8988T (cell line): ENCODE data around the gene CST2.
"Not testable (repeated sequence)": the region's sequence is repeated elsewhere in the genome, so short reads cannot be mapped to it uniquely, and the experiment has no call there.

ENCODE experiments used
- DNase-seq: peaks from one replicate; pipeline ENCODE4 v3.0.0; 2011

CST2 gene

GRCh38 chr20:23800865-23801264 lies 25.7 kb downstream of the CST2 start:
- no peak for DNase-seq

GRCh38 chr20:23799216-23799847 lies 27.2 kb downstream of the CST2 start:
- not testable (repeated sequence) for DNase-seq

GRCh38 chr20:23795526-23795925 lies 31.0 kb downstream of the CST2 start:
- no peak for DNase-seq

GRCh38 chr20:23794841-23795240 lies 31.7 kb downstream of the CST2 start:
- no peak for DNase-seq

GRCh38 chr20:23794065-23794464 lies 32.5 kb downstream of the CST2 start:
- DNase-seq, result no peak

GRCh38 chr20:23783447-23783846 lies 43.1 kb downstream of the CST2 start:
- no peak for DNase-seq

GRCh38 chr20:23782366-23782983 lies 44.1 kb downstream of the CST2 start:
- DNase-seq, result no peak

GRCh38 chr20:23778676-23779075 lies 47.9 kb downstream of the CST2 start:
- DNase-seq, result not testable (repeated sequence)

GRCh38 chr20:23777380-23777779 lies 49.1 kb downstream of the CST2 start:
- not testable (repeated sequence) for DNase-seq

GRCh38 chr20:23776067-23776771 lies 50.3 kb downstream of the CST2 start:
- no peak for DNase-seq

- DNase-seq, result no peak
Observed at GRCh38 chr20:23774081-23774480, 52.4 kb downstream of the CST2 start.
